Pancreas (tissue), 10 donors: ENCODE measurements around the gene SP8. TPM values are rescaled to one million over a fixed set of nuclear protein-coding genes. Genes with fewer than 3 reads are reported as not detected.
A peak's percentile ranks its signal among the peaks of the same experiment; 100 is the strongest.

ENCODE experiments used
- ATAC-seq, 4 donors: fragments of 200-7000 bp; cut with Tn5 transposase; one replicate each; pipeline versions ENCODE4 v1.8.0 to v1.9.1; 2020; ENCODE audit warnings: mild to moderate bottlenecking in 4 of 4, moderate library complexity in 4 of 4
- DNase-seq, 6 donors: peaks; one replicate each; pipeline ENCODE4 v3.0.0-alpha.2; 2020
- FAIRE-seq: peaks from 2 replicates; lab custom pipeline; 2012; peaks lifted over from hg19 to GRCh38; lab: Jason Lieb, UNC
- H3K27ac ChIP-seq, 4 donors: fragments of 200-600 bp; sonication (generic); 1 replicate in 3 of 4; 2 replicates in 1 of 4; pipeline versions ENCODE4 v1.5.0 to v1.8.0; 2020
- H3K27me3 ChIP-seq, 4 donors: fragments of 200-600 bp; one replicate each; pipeline ENCODE4 v1.8.0; 2021
- H3K36me3 ChIP-seq, 3 donors: fragments of 200-600 bp; sonication (generic) in 1 of 3; one replicate each; pipeline versions ENCODE4 v1.5.0 to v1.8.0; 2020 to 2021
- H3K4me1 ChIP-seq, 3 donors: fragments of 200-600 bp; one replicate each; pipeline ENCODE4 v1.8.0; 2021
- H3K4me3 ChIP-seq, 4 donors: fragments of 200-600 bp; sonication (generic) in 2 of 4; one replicate each; pipeline versions ENCODE4 v1.5.0 to v1.8.0; 2020 to 2021
- H3K9me3 ChIP-seq, 4 donors: fragments of 200-600 bp; one replicate each; pipeline ENCODE4 v1.8.0; 2021
- WGBS, 2 donors: extraction: QIAGEN DNeasy Blood & Tissue Kit; methylation state at CpG; one replicate each; pipeline ENCODE4 v1.1.7; 2013; 5-methylcytosine and 5-hydroxymethylcytosine counted together
- intact Hi-C, 3 donors: fragments of 100-400 bp; cut with DNase I; formaldehyde crosslinking; loops; one replicate each; pipeline versions ENCODE4 v1.11.1 to v1.14.2; 2022
- polyA plus RNA-seq, 2 donors: library from polyadenylated mRNA; stranded (reverse); fragments of 200-250 nt; gene quantifications; one replicate each; pipeline ENCODE4 v1.2.3, GENCODE V29; 2013
- total RNA-seq, 6 donors: library from RNA; stranded (reverse); fragmentation: NEBNext Ultra II Directional in 4 of 6; extraction: Animal tissue kit (Norgen Biotek cat#: 25700) in 4 of 6; gene quantifications; one replicate each; pipeline versions ENCODE4 v1.2.1 to v1.2.4, GENCODE V29; 2021 to 2023
- TF ChIP-seq, protein P1 (sequence below), 4 donors: fragments of 200-600 bp; sonication (generic) in 3 of 4; IDR thresholded peaks; one replicate each; pipeline versions ENCODE4 v1.5.0 to v1.8.0; 2021; ENCODE audit warnings: antibody characterized with exemption in 4 of 4
- donor health status: healthy with polysubstance abuse.
- donor health status: DM: no; HTN: no; CAD: no; lungs with moderate emphysema.
- donor health status: DM: no; HTN: no; CAD: no.
- donor health status: control.
- donor health status: control.
- donor health status: Bipolar disorder and iron deficiency.
- donor health status: DM: yes; HTN: yes; CAD: no.
- donor health status: DM: no; HTN: no; CAD: no.
- donor health status: DM: no; HTN: no; CAD: no.
- donor health status: DM: yes; HTN: yes; CAD: no.

SP8 gene
- total and polyA plus RNA-seq, 8 donors: not detected

DNA sequence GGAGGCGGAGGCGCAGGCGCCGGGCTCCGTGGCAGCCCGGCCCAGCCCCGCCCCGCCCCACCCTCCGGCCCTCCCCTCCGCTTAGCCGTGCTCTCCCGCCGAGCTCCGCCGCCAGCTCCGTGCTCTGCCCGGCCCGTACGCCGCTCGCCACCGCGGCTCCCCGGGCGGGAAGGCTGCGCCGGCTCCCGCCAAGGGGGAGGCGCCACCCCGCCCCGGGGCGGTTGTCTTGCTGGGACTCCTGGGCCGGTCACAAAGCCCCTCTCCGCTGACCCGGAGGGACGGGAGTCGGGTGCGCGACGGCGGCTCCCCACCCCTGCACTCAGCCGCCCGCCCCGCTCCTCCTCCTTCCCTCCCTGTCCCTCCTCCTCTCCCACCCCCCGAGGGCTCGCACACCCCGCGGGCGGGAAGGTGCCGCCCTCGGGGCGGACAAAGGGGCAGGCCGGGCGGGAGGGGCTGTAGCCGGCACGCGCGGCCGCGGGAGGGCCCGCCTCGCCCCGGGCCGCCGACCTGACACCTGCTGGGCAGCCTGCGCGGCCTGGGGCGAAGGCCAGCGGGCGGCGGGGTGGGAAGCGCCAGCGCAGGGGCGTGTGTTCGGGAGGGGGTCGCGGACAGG lies 11.5 kb upstream of the SP8 start:
- no peaks in the 10 kb centered on the region for H3K9me3 ChIP-seq
- H3K4me3 ChIP-seq: peak overlapping the region; percentile 23 to 59 (median 37)
- H3K27me3 ChIP-seq: peaks cover 12 to 43% (median 25%) of the 10 kb centered on the region in 4 donors
- TF ChIP-seq, protein P1, sequence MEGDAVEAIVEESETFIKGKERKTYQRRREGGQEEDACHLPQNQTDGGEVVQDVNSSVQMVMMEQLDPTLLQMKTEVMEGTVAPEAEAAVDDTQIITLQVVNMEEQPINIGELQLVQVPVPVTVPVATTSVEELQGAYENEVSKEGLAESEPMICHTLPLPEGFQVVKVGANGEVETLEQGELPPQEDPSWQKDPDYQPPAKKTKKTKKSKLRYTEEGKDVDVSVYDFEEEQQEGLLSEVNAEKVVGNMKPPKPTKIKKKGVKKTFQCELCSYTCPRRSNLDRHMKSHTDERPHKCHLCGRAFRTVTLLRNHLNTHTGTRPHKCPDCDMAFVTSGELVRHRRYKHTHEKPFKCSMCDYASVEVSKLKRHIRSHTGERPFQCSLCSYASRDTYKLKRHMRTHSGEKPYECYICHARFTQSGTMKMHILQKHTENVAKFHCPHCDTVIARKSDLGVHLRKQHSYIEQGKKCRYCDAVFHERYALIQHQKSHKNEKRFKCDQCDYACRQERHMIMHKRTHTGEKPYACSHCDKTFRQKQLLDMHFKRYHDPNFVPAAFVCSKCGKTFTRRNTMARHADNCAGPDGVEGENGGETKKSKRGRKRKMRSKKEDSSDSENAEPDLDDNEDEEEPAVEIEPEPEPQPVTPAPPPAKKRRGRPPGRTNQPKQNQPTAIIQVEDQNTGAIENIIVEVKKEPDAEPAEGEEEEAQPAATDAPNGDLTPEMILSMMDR (IDR thresholded peaks at IDR 0.05): no peak
- H3K27ac ChIP-seq: no peak overlapping the region
- ATAC-seq (peak; percentile 94 to 96 (median 95)), DNase-seq (peak; percentile 63 to 88 (median 82)), FAIRE-seq (no peak)
- H3K4me1 ChIP-seq: peaks cover 0 to 11% (median 0%) of the 10 kb centered on the region in 3 donors
- H3K36me3 ChIP-seq: no peaks in the 10 kb centered on the region
- 1% methylated on average over 56 to 77 of the region's 77 CpGs for WGBS, 2 donors
- intact Hi-C loops: no loop called here

DNA sequence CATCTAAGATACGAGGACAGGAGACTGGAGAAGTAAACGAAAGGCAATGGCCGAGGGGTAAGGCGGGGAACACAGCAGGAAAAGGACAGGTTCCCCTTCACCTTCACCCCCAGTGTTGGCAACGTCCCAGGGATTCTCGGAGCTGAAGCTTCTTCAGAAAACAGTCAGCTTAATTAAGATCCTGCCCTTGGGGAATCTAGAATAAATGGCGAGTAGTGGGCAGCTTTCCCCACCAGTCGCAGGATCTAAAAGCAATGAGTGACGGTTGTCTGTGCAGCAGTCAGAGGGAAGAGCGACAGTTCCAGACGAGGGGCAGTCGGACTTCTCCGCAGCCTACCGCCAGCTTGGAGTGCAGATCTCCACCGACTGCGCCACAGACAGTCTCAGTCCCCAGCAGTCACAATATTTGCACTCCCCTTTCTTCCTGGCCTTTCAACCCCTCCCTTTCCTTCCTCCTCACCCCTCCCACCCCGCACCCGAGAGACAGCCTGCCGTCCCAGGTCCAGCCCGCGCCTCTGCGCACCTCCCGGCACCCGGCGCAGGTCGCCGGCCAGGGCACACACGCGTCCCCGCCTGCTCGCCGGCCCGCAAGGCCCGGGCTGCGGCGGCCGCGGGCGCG lies 10.9 kb upstream of the SP8 start:
- intact Hi-C loops: no loop called here
- peaks cover 0 to 11% (median 0%) of the 10 kb centered on the region in 3 donors for H3K4me1 ChIP-seq
- WGBS, 2 donors: 2% methylated on average over 30 to 40 of the region's 40 CpGs
- H3K27me3 ChIP-seq: peaks cover 12 to 49% (median 29%) of the 10 kb centered on the region in 4 donors
- DNase-seq: peak in 5 of 6 donors; percentile 15 to 67 (median 42)
- TF ChIP-seq, protein P1 (IDR thresholded peaks at IDR 0.05): no peak
- peak overlapping the region in 3 of 4 donors; percentile 26 to 59 (median 48) for H3K4me3 ChIP-seq
- no peak overlapping the region for H3K27ac ChIP-seq
- FAIRE-seq: no peak
- ATAC-seq: peak; percentile 14 to 62 (median 56)
- H3K36me3 ChIP-seq: no peaks in the 10 kb centered on the region
- H3K9me3 ChIP-seq: no peaks in the 10 kb centered on the region

DNA sequence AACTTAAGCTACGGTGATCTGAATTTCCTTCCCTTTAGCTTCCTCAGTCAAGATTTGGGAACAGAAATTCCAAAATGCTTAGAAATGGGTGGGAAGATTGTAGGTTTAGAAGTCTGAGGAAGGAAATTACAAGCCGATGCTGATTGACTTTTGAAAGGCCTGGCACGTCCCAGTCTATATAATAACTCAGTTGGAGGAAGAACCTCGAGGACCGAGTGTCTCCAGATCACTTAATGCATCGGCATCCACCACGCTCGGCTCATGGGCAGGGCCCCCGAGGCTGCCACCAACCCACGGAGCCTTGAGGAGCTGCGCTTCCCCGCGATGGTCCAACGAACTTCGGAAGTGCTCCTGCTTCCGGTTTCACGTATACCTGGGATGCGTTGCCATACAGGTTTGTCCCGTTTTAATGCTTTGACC lies 10.4 kb upstream of the SP8 start:
- intact Hi-C loops: no loop called here
- no peak for FAIRE-seq
- TF ChIP-seq, protein P1 (IDR thresholded peaks at IDR 0.05): no peak
- Histone ChIP-seq H3K4me1 (peaks cover 0 to 11% (median 0%) of the 10 kb centered on the region in 3 donors), H3K9me3 (no peaks in the 10 kb centered on the region), H3K4me3 (peak overlapping the region in 1 of 4 donors; percentile 59), H3K36me3 (no peaks in the 10 kb centered on the region), H3K27ac (no peak overlapping the region), H3K27me3 (peaks cover 12 to 54% (median 31%) of the 10 kb centered on the region in 4 donors)
- ATAC-seq: no peak
- 8 to 9% methylated on average over 19 of the region's 19 CpGs for WGBS, 2 donors
- DNase-seq: no peak

DNA sequence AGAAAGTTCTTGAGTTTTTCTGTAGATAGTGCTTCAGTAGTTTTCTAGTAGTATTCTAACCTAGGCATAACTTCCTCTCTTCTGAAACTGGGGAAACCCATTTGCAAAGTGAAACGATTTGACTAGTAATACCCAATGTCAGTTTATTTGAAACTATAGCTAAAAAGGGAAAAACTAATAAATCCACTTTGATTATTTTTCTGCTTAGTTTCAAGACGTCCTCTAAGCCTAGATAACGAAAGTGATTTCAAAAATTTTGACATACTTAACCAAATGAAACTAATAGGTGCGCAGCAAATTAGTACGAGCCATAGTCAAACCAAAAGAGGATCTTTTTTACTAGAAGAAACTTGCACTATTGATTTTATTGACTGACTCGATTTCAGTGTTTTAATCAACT lies 9.8 kb upstream of the SP8 start:
- TF ChIP-seq, protein P1 (IDR thresholded peaks at IDR 0.05): no peak
- FAIRE-seq: no peak
- Histone ChIP-seq H3K4me3 (no peak overlapping the region), H3K27ac (no peak overlapping the region), H3K36me3 (no peaks in the 10 kb centered on the region), H3K27me3 (peaks cover 12 to 59% (median 36%) of the 10 kb centered on the region in 4 donors), H3K9me3 (no peaks in the 10 kb centered on the region), H3K4me1 (peaks cover 0 to 11% (median 0%) of the 10 kb centered on the region in 3 donors)
- intact Hi-C loops: no loop called here
- no peak for DNase-seq
- ATAC-seq: no peak
- WGBS, 2 donors: 17 to 21% methylated on average over 6 of the region's 6 CpGs

DNA sequence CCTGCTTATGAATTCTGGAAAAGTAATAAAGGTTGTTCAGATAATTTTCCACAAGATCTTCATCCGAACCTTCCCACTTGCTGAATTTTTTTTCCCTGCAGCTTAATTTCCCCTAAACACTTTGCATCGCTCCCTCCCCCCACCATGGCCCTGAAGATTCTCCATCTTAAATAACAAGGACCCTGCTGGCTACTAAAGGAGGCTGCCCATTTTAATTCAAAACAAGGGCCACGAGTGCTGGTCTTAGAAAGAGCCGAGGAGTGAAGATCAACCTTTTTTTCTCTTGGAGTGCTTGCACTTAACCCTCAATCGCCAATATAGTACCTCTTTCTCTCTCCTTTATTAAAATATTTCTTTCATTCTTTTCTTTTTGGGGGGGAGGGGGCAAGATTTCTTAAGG lies 9.2 kb upstream of the SP8 start:
- Histone ChIP-seq H3K36me3 (no peaks in the 10 kb centered on the region), H3K27ac (no peak overlapping the region), H3K9me3 (no peaks in the 10 kb centered on the region), H3K27me3 (peaks cover 12 to 66% (median 40%) of the 10 kb centered on the region in 4 donors), H3K4me1 (peaks cover 0 to 11% (median 0%) of the 10 kb centered on the region in 3 donors), H3K4me3 (no peak overlapping the region)
- WGBS, 2 donors: 9 to 13% methylated on average over 5 of the region's 5 CpGs
- TF ChIP-seq, protein P1 (IDR thresholded peaks at IDR 0.05): no peak
- intact Hi-C loops: no loop called here
- FAIRE-seq: no peak
- no peak for ATAC-seq
- no peak for DNase-seq
